ENCODE measurements around the gene SAG.

GRCh38 chr2:233384811-233385488 lies 77.3 kb downstream of the SAG start:
- no peak for TF ChIP-seq CTCF (IDR thresholded peaks at IDR 0.05)
- TF ChIP-seq POLR2A (IDR thresholded peaks at IDR 0.05): no peak

Measured in uterus (tissue), 2 donors.